Neuronal stem cell (in vitro differentiated cells): ENCODE measurements around the gene ENTPD3.

Source experiments
- DNase-seq: peaks from one replicate; pipeline ENCODE4 v3.0.0-alpha.2; 2013; ENCODE audit warnings: low spot score
- H2AFZ ChIP-seq: one replicate; pipeline ENCODE4 v1.6.1; 2013; ENCODE audit warnings: mild to moderate bottlenecking, low read length, inconsistent platforms
- H2AK5ac ChIP-seq: 2 replicates; pipeline ENCODE4 v1.6.1; 2013; ENCODE audit warnings: low read depth, mild to moderate bottlenecking, inconsistent platforms, low read length, moderate library complexity, mixed read lengths
- H2BK120ac ChIP-seq: 2 replicates; pipeline ENCODE4 v1.6.1; 2013; ENCODE audit warnings: low read depth, mild to moderate bottlenecking, inconsistent platforms, low read length, moderate library complexity, mixed read lengths
- H2BK12ac ChIP-seq: one replicate; pipeline ENCODE4 v1.6.1; 2013; ENCODE audit warnings: low read length, inconsistent platforms
- H2BK15ac ChIP-seq: 2 replicates; pipeline ENCODE4 v1.6.1; 2013; ENCODE audit warnings: mild to moderate bottlenecking, low read length, inconsistent platforms, mixed read lengths
- H2BK5ac ChIP-seq: one replicate; pipeline ENCODE4 v1.6.1; 2013; ENCODE audit warnings: inconsistent platforms, mild to moderate bottlenecking, low read length, moderate library complexity
- H3K14ac ChIP-seq: one replicate; pipeline ENCODE4 v1.6.1; 2013; ENCODE audit warnings: low read length, inconsistent platforms
- H3K18ac ChIP-seq: 2 replicates; pipeline ENCODE4 v1.6.1; 2013; ENCODE audit warnings: low read length, inconsistent platforms
- H3K23ac ChIP-seq: 2 replicates; pipeline ENCODE4 v1.6.1; 2013; ENCODE audit warnings: low read depth, mild to moderate bottlenecking, mixed read lengths, low read length, inconsistent platforms; ENCODE audit not compliant: poor library complexity
- H3K27ac ChIP-seq: replicated peaks from 3 replicates; pipeline ENCODE4 v1.5.1; 2013; ENCODE audit warnings: low read length, inconsistent platforms
- H3K27me3 ChIP-seq, 3 experiments: 2 replicates each; pipeline ENCODE4 v1.6.1; 2013; ENCODE audit warnings: low read length in 3 of 3, mild to moderate bottlenecking in 2 of 3, inconsistent platforms in 1 of 3, low read depth in 1 of 3, mixed read lengths in 1 of 3, moderate library complexity in 1 of 3; ENCODE audit not compliant: control insufficient read depth in 3 of 3, insufficient read depth in 3 of 3
- H3K36me3 ChIP-seq, 2 donors: replicated peaks in 1 of 2; 2 replicates each; pipeline ENCODE4 v1.6.1; 2013; ENCODE audit warnings: low read length in 2 of 2; ENCODE audit not compliant: control insufficient read depth in 2 of 2, insufficient read depth in 2 of 2
- H3K4ac ChIP-seq: 2 replicates; pipeline ENCODE4 v1.6.1; 2013; ENCODE audit warnings: inconsistent platforms, mild to moderate bottlenecking, low read length, moderate library complexity
- H3K4me1 ChIP-seq, 2 donors: 1 replicate in 1 of 2; 2 replicates in 1 of 2; pipeline ENCODE4 v1.6.1; 2013; ENCODE audit warnings: low read length in 2 of 2, low read depth in 1 of 2; ENCODE audit not compliant: control insufficient read depth in 2 of 2, insufficient read depth in 1 of 2
- H3K4me2 ChIP-seq: one replicate; pipeline ENCODE4 v1.6.1; 2013; ENCODE audit warnings: mild to moderate bottlenecking, low read length, inconsistent platforms; ENCODE audit not compliant: insufficient read depth, poor library complexity, severe bottlenecking
- H3K4me3 ChIP-seq, 2 donors: 2 replicates each; pipeline ENCODE4 v1.5.1; 2013; ENCODE audit warnings: low read length in 2 of 2, mild to moderate bottlenecking in 2 of 2, inconsistent platforms in 1 of 2, moderate library complexity in 1 of 2
- H3K79me1 ChIP-seq: one replicate; pipeline ENCODE4 v1.6.1; 2013; ENCODE audit warnings: low read depth, mild to moderate bottlenecking, inconsistent platforms, low read length, moderate library complexity
- H3K9ac ChIP-seq: one replicate; pipeline ENCODE4 v1.6.1; 2013; ENCODE audit warnings: mild to moderate bottlenecking, low read depth, low read length, inconsistent platforms; ENCODE audit not compliant: poor library complexity
- H3K9me3 ChIP-seq, 2 donors: replicated peaks in 1 of 2; 2 replicates each; pipeline versions ENCODE3 to v1.6.1; 2013; ENCODE audit warnings: low read length in 2 of 2, mild to moderate bottlenecking in 2 of 2, inconsistent platforms in 1 of 2, low read depth in 1 of 2, mixed read lengths in 1 of 2, moderate library complexity in 1 of 2; ENCODE audit not compliant: control insufficient read depth in 2 of 2, insufficient read depth in 1 of 2
- H4K8ac ChIP-seq: one replicate; pipeline ENCODE4 v1.6.1; 2013; ENCODE audit warnings: low read depth, mild to moderate bottlenecking, inconsistent platforms, low read length, moderate library complexity
- H4K91ac ChIP-seq: one replicate; pipeline ENCODE4 v1.6.1; 2013; ENCODE audit warnings: low read length, low read depth, mild to moderate bottlenecking, inconsistent platforms; ENCODE audit not compliant: poor library complexity
- WGBS, 2 donors: extraction: QIAGEN DNeasy Blood & Tissue Kit; methylation state at CpG; one replicate each; pipeline ENCODE4 v1.1.7; 2013; ENCODE audit warnings: missing lambda C conversion rate in 2 of 2, mixed read lengths in 1 of 2; ENCODE audit not compliant: insufficient read length in 2 of 2, insufficient replicate concordance in 1 of 2; ENCODE audit errors: extremely low coverage in 2 of 2; 5-methylcytosine and 5-hydroxymethylcytosine counted together

ENTPD3 gene

GRCh38 chr3:40477666-40478065 is 90.7 kb downstream of the ENTPD3 start:
- Histone ChIP-seq H2BK120ac (no peak overlapping the region), H3K4me2 (peak overlapping the region; percentile 58), H2BK12ac (no peak overlapping the region), H3K23ac (no peak overlapping the region), H2AFZ (peak overlapping the region; percentile 83), H3K4me1 (peaks cover 0 to 4% of the 10 kb centered on the region in 2 donors), H3K4me3 (peak overlapping the region in 1 of 2 donors; percentile 39), H2AK5ac (no peak overlapping the region), H2BK5ac (no peak overlapping the region), H3K4ac (no peak overlapping the region), H3K27me3 (peaks cover 0 to 6% (median 0%) of the 10 kb centered on the region in 3 experiments), H4K91ac (no peak overlapping the region), H3K14ac (no peak overlapping the region), H3K79me1 (no peaks in the 10 kb centered on the region), H2BK15ac (no peak overlapping the region), H4K8ac (no peak overlapping the region), H3K27ac (no peak overlapping the region), H3K18ac (no peak overlapping the region), H3K9me3 (no peaks in the 10 kb centered on the region), H3K36me3 (peaks cover 0 to 5% of the 10 kb centered on the region in 2 donors), H3K9ac (peak overlapping the region; percentile 51)
- WGBS, 2 donors, result no CpG with 5 or more reads among the region's 4 CpGs
- DNase-seq, result no peak
